ENCODE data around the gene NMNAT3.

The NMNAT3 gene

GRCh38 chr3:139671107-139671506 is 6.7 kb downstream of the NMNAT3 start:
- no peak overlapping the region for H3K4me3 ChIP-seq (ENCODE audit: low read length)
- no peak for DNase-seq (ENCODE audit: low read depth)
- TF ChIP-seq CTCF (IDR thresholded peaks at IDR 0.05; ENCODE audit: insufficient read depth, low read depth, low read length, missing control alignments): no peak

GRCh38 chr3:139670196-139670595 is 7.6 kb downstream of the NMNAT3 start:
- no peak overlapping the region for H3K4me3 ChIP-seq (ENCODE audit: low read length)
- no peak for DNase-seq (ENCODE audit: low read depth)
- TF ChIP-seq CTCF (IDR thresholded peaks at IDR 0.05; ENCODE audit: insufficient read depth, low read depth, low read length, missing control alignments): no peak

- no peak for DNase-seq (ENCODE audit: low read depth)
- no peak for TF ChIP-seq CTCF (IDR thresholded peaks at IDR 0.05; ENCODE audit: insufficient read depth, low read depth, low read length, missing control alignments)
- no peak overlapping the region for H3K4me3 ChIP-seq (ENCODE audit: low read length)
These were observed 9.4 kb downstream of the NMNAT3 start for GRCh38 chr3:139668332-139668731.

- no peak for TF ChIP-seq CTCF (IDR thresholded peaks at IDR 0.05; ENCODE audit: insufficient read depth, low read depth, low read length, missing control alignments)
- H3K4me3 ChIP-seq (ENCODE audit: low read length): no peak overlapping the region
- DNase-seq (ENCODE audit: low read depth): no peak
These were observed 12.8 kb downstream of the NMNAT3 start for GRCh38 chr3:139664958-139665357.

GRCh38 chr3:139660269-139660668 is 17.5 kb downstream of the NMNAT3 start:
- H3K4me3 ChIP-seq (ENCODE audit: low read length): no peak overlapping the region
- no peak for DNase-seq (ENCODE audit: low read depth)
- TF ChIP-seq CTCF (IDR thresholded peaks at IDR 0.05; ENCODE audit: insufficient read depth, low read depth, low read length, missing control alignments): no peak

- TF ChIP-seq CTCF (IDR thresholded peaks at IDR 0.05; ENCODE audit: insufficient read depth, low read depth, low read length, missing control alignments): no peak
- no peak overlapping the region for H3K4me3 ChIP-seq (ENCODE audit: low read length)
- DNase-seq (ENCODE audit: low read depth): no peak
These were observed 18.3 kb downstream of the NMNAT3 start for GRCh38 chr3:139659511-139659910.

GRCh38 chr3:139657936-139658335 is 19.8 kb downstream of the NMNAT3 start:
- DNase-seq (ENCODE audit: low read depth): no peak
- no peak for TF ChIP-seq CTCF (IDR thresholded peaks at IDR 0.05; ENCODE audit: insufficient read depth, low read depth, low read length, missing control alignments)
- no peak overlapping the region for H3K4me3 ChIP-seq (ENCODE audit: low read length)
